H1 (cell line): Measurements from ENCODE around the gene LCORL. TPM values are rescaled to one million over a fixed set of nuclear protein-coding genes. Genes with fewer than 3 reads are reported as not detected.

Source experiments
- CTCF ChIA-PET: fragments of 300-600 bp; sonication (Branson Sonifier 250); formaldehyde crosslinking; loops from one replicate; lab custom pipeline; 2021; ENCODE audit not compliant: partially characterized antibody; lab: Charles Lee
- POLR2A ChIA-PET: fragments of 300-600 bp; sonication (Branson Sonifier 250); formaldehyde crosslinking; loops from one replicate; lab custom pipeline; 2021; ENCODE audit warnings: inconsistent platforms; ENCODE audit not compliant: partially characterized antibody; lab: Charles Lee
- DNase-seq, 2 experiments: peaks; one replicate each; pipeline versions ENCODE4 v3.0.0 to v3.0.0-alpha.2; 2010 to 2022; ENCODE audit warnings: low spot score in 2 of 2, low read depth in 1 of 2, mixed read lengths in 1 of 2
- FAIRE-seq: peaks from 2 replicates; lab custom pipeline; 2011; peaks lifted over from hg19 to GRCh38; lab: Jason Lieb, UNC
- H2AFZ ChIP-seq: 2 replicates; pipeline ENCODE4 v1.8.1; 2012; ENCODE audit warnings: low read length, inconsistent platforms
- H2AK5ac ChIP-seq: 2 replicates; pipeline ENCODE4 v1.6.1; 2013; ENCODE audit warnings: low read depth, low read length
- H2BK120ac ChIP-seq: replicated peaks from 2 replicates; pipeline ENCODE3; 2013; ENCODE audit warnings: low read depth, low read length, inconsistent platforms
- H2BK12ac ChIP-seq: 2 replicates; pipeline ENCODE4 v1.6.1; 2013; ENCODE audit warnings: low read depth, low read length
- H2BK15ac ChIP-seq: 2 replicates; pipeline ENCODE4 v1.6.1; 2013; ENCODE audit warnings: low read length
- H2BK20ac ChIP-seq: 2 replicates; pipeline ENCODE4 v1.6.1; 2013; ENCODE audit warnings: low read length
- H2BK5ac ChIP-seq: 2 replicates; pipeline ENCODE4 v1.6.1; 2013; ENCODE audit warnings: low read depth, low read length
- H3K14ac ChIP-seq: 2 replicates; pipeline ENCODE4 v1.6.1; 2013; ENCODE audit warnings: inconsistent platforms; ENCODE audit not compliant: insufficient read length
- H3K18ac ChIP-seq: 2 replicates; pipeline ENCODE4 v1.6.1; 2013; ENCODE audit warnings: low read length; ENCODE audit errors: extremely low read depth
- H3K23ac ChIP-seq: 2 replicates; pipeline ENCODE4 v1.6.1; 2013; ENCODE audit warnings: inconsistent platforms; ENCODE audit not compliant: insufficient read length
- H3K23me2 ChIP-seq: 2 replicates; pipeline ENCODE4 v1.6.1; 2013; ENCODE audit warnings: low read depth, low read length
- H3K27ac ChIP-seq: 2 replicates; pipeline ENCODE4 v1.6.1; 2011; ENCODE audit warnings: low read depth, low read length, inconsistent platforms
- H3K27me3 ChIP-seq, 4 experiments: replicated peaks in 1 of 4; 1 replicate in 1 of 4; 2 replicates in 3 of 4; pipeline versions ENCODE4 v1.6.1 to v1.8.1; 2011 to 2013; ENCODE audit warnings: low read length in 3 of 4, mild to moderate bottlenecking in 3 of 4, inconsistent platforms in 2 of 4, mixed read lengths in 2 of 4, moderate library complexity in 1 of 4; ENCODE audit not compliant: control insufficient read depth in 3 of 4, insufficient read depth in 3 of 4; ENCODE audit errors: extremely low read depth in 1 of 4
- H3K36me3 ChIP-seq, 4 experiments: 2 replicates each; pipeline versions ENCODE4 v1.6.1 to v1.8.1; 2011 to 2013; ENCODE audit warnings: mild to moderate bottlenecking in 4 of 4, low read length in 3 of 4, moderate library complexity in 2 of 4, control low read depth in 1 of 4, inconsistent platforms in 1 of 4; ENCODE audit not compliant: insufficient read depth in 4 of 4, control insufficient read depth in 2 of 4
- H3K4ac ChIP-seq: replicated peaks from 2 replicates; pipeline ENCODE3; 2013; ENCODE audit warnings: low read length, low read depth, mixed read lengths, inconsistent platforms; ENCODE audit not compliant: insufficient read length
- H3K4me1 ChIP-seq, 4 experiments: replicated peaks in 1 of 4; 1 replicate in 1 of 4; 2 replicates in 3 of 4; pipeline versions ENCODE4 v1.6.1 to v1.8.1; 2011 to 2013; ENCODE audit warnings: low read length in 3 of 4, inconsistent platforms in 2 of 4, mixed read lengths in 1 of 4; ENCODE audit not compliant: insufficient read depth in 4 of 4, control insufficient read depth in 3 of 4
- H3K4me2 ChIP-seq, 2 experiments: 2 replicates each; pipeline versions ENCODE4 v1.6.1 to v1.8.1; 2011 to 2013; ENCODE audit warnings: low read depth in 2 of 2, low read length in 2 of 2, control low read depth in 1 of 2, inconsistent platforms in 1 of 2, mild to moderate bottlenecking in 1 of 2; ENCODE audit not compliant: insufficient read depth in 1 of 2
- H3K4me3 ChIP-seq, 4 experiments: fragments of 200-600, 300-600 bp in 1 of 4; sonication (generic), shearing (Covaris generic), sonication (Bioruptor Twin) in 1 of 4; 2 replicates each; pipeline versions ENCODE4 v1.5.1 to v1.8.1; 2011 to 2016; ENCODE audit warnings: low read length in 4 of 4, low read depth in 3 of 4, control low read depth in 2 of 4, inconsistent platforms in 2 of 4, mild to moderate bottlenecking in 2 of 4, mixed read lengths in 1 of 4, moderate library complexity in 1 of 4; ENCODE audit not compliant: insufficient read depth in 2 of 4; ENCODE audit errors: extremely low read depth in 1 of 4
- H3K56ac ChIP-seq: replicated peaks from 2 replicates; pipeline ENCODE3; 2013; ENCODE audit warnings: low read depth, mild to moderate bottlenecking, mixed read lengths, low read length, inconsistent platforms; ENCODE audit not compliant: insufficient read length
- H3K79me1 ChIP-seq: 2 replicates; pipeline ENCODE4 v1.6.1; 2013; ENCODE audit warnings: low read depth, low read length, control low read depth
- H3K79me2 ChIP-seq, 2 experiments: 2 replicates each; pipeline versions ENCODE4 v1.6.1 to v1.8.1; 2012 to 2013; ENCODE audit warnings: low read length in 2 of 2, mild to moderate bottlenecking in 2 of 2, inconsistent platforms in 1 of 2; ENCODE audit not compliant: insufficient read depth in 2 of 2, control insufficient read depth in 1 of 2
- H3K9ac ChIP-seq, 4 experiments: replicated peaks in 1 of 4; 1 replicate in 1 of 4; 2 replicates in 3 of 4; pipeline versions ENCODE4 v1.6.1 to v1.8.1; 2011 to 2013; ENCODE audit warnings: low read depth in 3 of 4, low read length in 3 of 4, control low read depth in 2 of 4, mild to moderate bottlenecking in 2 of 4, moderate library complexity in 2 of 4, inconsistent platforms in 1 of 4; ENCODE audit errors: extremely low read depth in 1 of 4
- H3K9me3 ChIP-seq, 2 experiments: 2 replicates each; pipeline versions ENCODE4 v1.6.1 to v1.8.1; 2012 to 2013; ENCODE audit warnings: mild to moderate bottlenecking in 2 of 2, moderate library complexity in 2 of 2, control low read depth in 1 of 2, inconsistent platforms in 1 of 2, low read depth in 1 of 2, low read length in 1 of 2, mixed read lengths in 1 of 2; ENCODE audit not compliant: insufficient read depth in 2 of 2
- H4K20me1 ChIP-seq, 2 experiments: replicated peaks in 1 of 2; 2 replicates each; pipeline versions ENCODE3 to v1.8.1; 2011 to 2013; ENCODE audit warnings: inconsistent platforms in 2 of 2, low read length in 2 of 2, mild to moderate bottlenecking in 1 of 2; ENCODE audit not compliant: insufficient read depth in 2 of 2, control insufficient read depth in 1 of 2
- H4K5ac ChIP-seq: 2 replicates; pipeline ENCODE4 v1.6.1; 2013; ENCODE audit warnings: low read length, low read depth, mixed read lengths, inconsistent platforms; ENCODE audit not compliant: insufficient read length
- H4K8ac ChIP-seq: 2 replicates; pipeline ENCODE4 v1.8.0; 2013; ENCODE audit warnings: mild to moderate bottlenecking, moderate library complexity, low read length, inconsistent platforms; ENCODE audit not compliant: insufficient read depth; ENCODE audit errors: extremely low read depth
- H4K91ac ChIP-seq: replicated peaks from 2 replicates; pipeline ENCODE3; 2013; ENCODE audit warnings: low read length, mixed read lengths, inconsistent platforms; ENCODE audit not compliant: insufficient read length
- BRCA1 ChIP-seq: IDR thresholded peaks from 2 replicates; pipeline ENCODE4 v1.6.1; 2012; ENCODE audit warnings: low read depth, low read length, improper control_type of control experiment
- HDAC6 ChIP-seq: IDR thresholded peaks from one replicate; pipeline ENCODE4 v1.7.1; 2012; ENCODE audit warnings: low read depth, mild to moderate bottlenecking, inconsistent platforms, low read length, moderate library complexity
- NANOG ChIP-seq: IDR thresholded peaks from 2 replicates; pipeline ENCODE4 v1.6.1; 2011; ENCODE audit warnings: low read length, low read depth, mild to moderate bottlenecking, inconsistent platforms; ENCODE audit not compliant: insufficient read depth, poor library complexity, severe bottlenecking
- RAD21 ChIP-seq, 2 experiments: IDR thresholded peaks in 1 of 2; conservative IDR thresholded peaks in 1 of 2; 2 replicates each; pipeline ENCODE4 v1.6.1; 2011; ENCODE audit warnings: low read depth in 2 of 2, low read length in 2 of 2, improper control_type of control experiment in 1 of 2, inconsistent platforms in 1 of 2, mild to moderate bottlenecking in 1 of 2, moderate library complexity in 1 of 2
- SP1 ChIP-seq: IDR thresholded peaks from 2 replicates; pipeline ENCODE4 v1.6.1; 2011; ENCODE audit warnings: low read depth, low read length
- SUZ12 ChIP-seq: fragments of 200-600 bp; sonication (generic); IDR thresholded peaks from 2 replicates; pipeline ENCODE4 v1.6.1; 2012; ENCODE audit warnings: mild to moderate bottlenecking, inconsistent platforms, low read length, moderate library complexity, mixed read lengths
- polyA plus RNA-seq, 7 experiments: library from polyadenylated mRNA; depleted of rRNA in 3 of 7; stranded (reverse) in 5 of 7; unstranded in 2 of 7; fragments of >200 nt in 5 of 7; fragments of 200-250 nt in 2 of 7; gene quantifications; 1 replicate in 5 of 7; 2 replicates in 1 of 7; 4 replicates in 1 of 7; pipeline versions ENCODE4 v1.2.1 to v1.2.3, GENCODE V29; 2011 to 2013; ENCODE audit warnings: missing spikeins in 2 of 7, mixed read lengths in 2 of 7
- total RNA-seq: library from RNA; stranded (reverse); fragmentation: NEBNext Ultra II Directional; extraction: Animal tissue kit (Norgen Biotek cat#: 25700); gene quantifications from 2 replicates; pipeline ENCODE4 v1.2.1, GENCODE V29; 2021
- TF ChIP-seq, protein P1 (sequence below): IDR thresholded peaks from 2 replicates; pipeline ENCODE4 v1.6.1; 2011; ENCODE audit warnings: low read length, improper control_type of control experiment

LCORL gene
- total and polyA plus RNA-seq, 2 of the 8 experiments (the other 6 are each of a cell fraction or from before 2014, with no cell fraction given): 2.2 to 19.2 TPM

- Histone ChIP-seq H3K4ac (no peak overlapping the region), H3K4me1 (no peaks in the 10 kb centered on the region), H4K8ac (no peak overlapping the region), H3K18ac (no peak overlapping the region), H3K23ac (no peak overlapping the region), H4K5ac (no peak overlapping the region), H3K4me3 (no peak overlapping the region), H3K27ac (no peak overlapping the region), H2BK20ac (no peak overlapping the region), H2BK120ac (no peak overlapping the region), H3K4me2 (no peak overlapping the region), H2BK12ac (no peak overlapping the region), H3K9me3 (peaks cover 33 to 45% of the 10 kb centered on the region in 2 experiments), H4K91ac (no peak overlapping the region), H4K20me1 (no peaks in the 10 kb centered on the region), H3K23me2 (no peaks in the 10 kb centered on the region), H3K14ac (no peak overlapping the region), H3K9ac (no peak overlapping the region), H3K36me3 (no peaks in the 10 kb centered on the region), H3K56ac (no peak overlapping the region), H2AFZ (no peak overlapping the region), H3K79me2 (no peaks in the 10 kb centered on the region), H3K27me3 (no peaks in the 10 kb centered on the region), H3K79me1 (no peaks in the 10 kb centered on the region), H2BK5ac (no peak overlapping the region), H2AK5ac (no peak overlapping the region), H2BK15ac (no peak overlapping the region)
- ChIA-PET CTCF (no interaction called here), POLR2A (no interaction called here)
- DNase-seq: no peak
- FAIRE-seq: no peak
- no peak for TF ChIP-seq SUZ12
- TF ChIP-seq NANOG: no peak
- TF ChIP-seq RAD21 (IDR thresholded peaks at IDR 0.05 in 1 of 2, conservative IDR thresholded peaks at IDR 0.05 in 1 of 2; ENCODE audit: low read depth in 2 of 2, low read length in 2 of 2): no peak
- TF ChIP-seq, protein P1, sequence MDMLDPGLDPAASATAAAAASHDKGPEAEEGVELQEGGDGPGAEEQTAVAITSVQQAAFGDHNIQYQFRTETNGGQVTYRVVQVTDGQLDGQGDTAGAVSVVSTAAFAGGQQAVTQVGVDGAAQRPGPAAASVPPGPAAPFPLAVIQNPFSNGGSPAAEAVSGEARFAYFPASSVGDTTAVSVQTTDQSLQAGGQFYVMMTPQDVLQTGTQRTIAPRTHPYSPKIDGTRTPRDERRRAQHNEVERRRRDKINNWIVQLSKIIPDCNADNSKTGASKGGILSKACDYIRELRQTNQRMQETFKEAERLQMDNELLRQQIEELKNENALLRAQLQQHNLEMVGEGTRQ: no peak
- TF ChIP-seq SP1: no peak
- TF ChIP-seq BRCA1: no peak
- TF ChIP-seq HDAC6: no peak
Measured at GRCh38 chr4:18063079-18063478, 41.5 kb upstream of the LCORL start.
